ENCODE results near the gene VAV3. TPM values are rescaled to one million over a fixed set of nuclear protein-coding genes. Genes with fewer than 3 reads are reported as not detected.

The VAV3 gene
- total and polyA plus RNA-seq, 2 donors: 7.9 to 15.8 TPM

GRCh38 chr1:107588321-107588720 lies 376.7 kb downstream of the VAV3 start:
- Histone ChIP-seq H3K9me3 (ENCODE audit: control insufficient read depth in 2 of 2, insufficient read depth in 1 of 2, low read length in 1 of 2) (no peaks in the 10 kb centered on the region), H3K4me3 (ENCODE audit: low read length in 2 of 2) (no peak overlapping the region), H3K36me3 (ENCODE audit: control insufficient read depth in 2 of 2, insufficient read depth in 2 of 2, low read length in 1 of 2) (no peaks in the 10 kb centered on the region), H3K27me3 (ENCODE audit: control insufficient read depth in 2 of 2, insufficient read depth in 1 of 2, low read length in 1 of 2) (no peaks in the 10 kb centered on the region), H3K27ac (ENCODE audit: low read depth in 1 of 2, low read length in 1 of 2) (no peak overlapping the region), H3K4me1 (ENCODE audit: control insufficient read depth in 2 of 2, insufficient read depth in 2 of 2, low read length in 2 of 2) (peaks cover 4 to 5% of the 10 kb centered on the region in 2 donors)
- 100% methylated on average over 1 of the region's 1 CpG for WGBS
- DNase-seq (ENCODE audit: low read depth in 6 of 9, low spot score in 9 of 9): no peak

- no peaks in the 10 kb centered on the region for H3K27me3 ChIP-seq (ENCODE audit: control insufficient read depth in 2 of 2, insufficient read depth in 1 of 2, low read length in 1 of 2)
- DNase-seq (ENCODE audit: low read depth in 6 of 9, low spot score in 9 of 9): no peak
- no peak overlapping the region for H3K4me3 ChIP-seq (ENCODE audit: low read length in 2 of 2)
- no peak overlapping the region for H3K27ac ChIP-seq (ENCODE audit: low read depth in 1 of 2, low read length in 1 of 2)
- H3K4me1 ChIP-seq (ENCODE audit: control insufficient read depth in 2 of 2, insufficient read depth in 2 of 2, low read length in 2 of 2): no peaks in the 10 kb centered on the region
- no peaks in the 10 kb centered on the region for H3K36me3 ChIP-seq (ENCODE audit: control insufficient read depth in 2 of 2, insufficient read depth in 2 of 2, low read length in 1 of 2)
- peaks cover 0 to 5% of the 10 kb centered on the region in 2 donors for H3K9me3 ChIP-seq (ENCODE audit: control insufficient read depth in 2 of 2, insufficient read depth in 1 of 2, low read length in 1 of 2)
- 96% methylated on average over 3 of the region's 3 CpGs for WGBS
These were observed 389.8 kb downstream of the VAV3 start for GRCh38 chr1:107575226-107575625.

- H3K27me3 ChIP-seq (ENCODE audit: control insufficient read depth in 2 of 2, insufficient read depth in 1 of 2, low read length in 1 of 2): no peaks in the 10 kb centered on the region
- H3K4me1 ChIP-seq (ENCODE audit: control insufficient read depth in 2 of 2, insufficient read depth in 2 of 2, low read length in 2 of 2): no peaks in the 10 kb centered on the region
- no peaks in the 10 kb centered on the region for H3K36me3 ChIP-seq (ENCODE audit: control insufficient read depth in 2 of 2, insufficient read depth in 2 of 2, low read length in 1 of 2)
- H3K4me3 ChIP-seq (ENCODE audit: low read length in 2 of 2): no peak overlapping the region
- no peak overlapping the region for H3K27ac ChIP-seq (ENCODE audit: low read depth in 1 of 2, low read length in 1 of 2)
- WGBS: 98% methylated on average over 6 of the region's 6 CpGs
- peaks cover 0 to 5% of the 10 kb centered on the region in 2 donors for H3K9me3 ChIP-seq (ENCODE audit: control insufficient read depth in 2 of 2, insufficient read depth in 1 of 2, low read length in 1 of 2)
- no peak for DNase-seq (ENCODE audit: low read depth in 6 of 9, low spot score in 9 of 9)
These were observed 390.9 kb downstream of the VAV3 start for GRCh38 chr1:107574044-107574443.

GRCh38 chr1:107572674-107573211 lies 392.2 kb downstream of the VAV3 start:
- H3K9me3 ChIP-seq (ENCODE audit: control insufficient read depth in 2 of 2, insufficient read depth in 1 of 2, low read length in 1 of 2): peaks cover 0 to 5% of the 10 kb centered on the region in 2 donors

GRCh38 chr1:107570768-107571167 lies 394.2 kb downstream of the VAV3 start:
- H3K9me3 ChIP-seq (ENCODE audit: control insufficient read depth in 2 of 2, insufficient read depth in 1 of 2, low read length in 1 of 2): peaks cover 0 to 5% of the 10 kb centered on the region in 2 donors
- H3K27ac ChIP-seq (ENCODE audit: low read depth in 1 of 2, low read length in 1 of 2): no peak overlapping the region
- WGBS: 99% methylated on average over 15 of the region's 15 CpGs
- no peaks in the 10 kb centered on the region for H3K27me3 ChIP-seq (ENCODE audit: control insufficient read depth in 2 of 2, insufficient read depth in 1 of 2, low read length in 1 of 2)
- no peaks in the 10 kb centered on the region for H3K4me1 ChIP-seq (ENCODE audit: control insufficient read depth in 2 of 2, insufficient read depth in 2 of 2, low read length in 2 of 2)
- DNase-seq (ENCODE audit: low read depth in 6 of 9, low spot score in 9 of 9): no peak
- H3K4me3 ChIP-seq (ENCODE audit: low read length in 2 of 2): no peak overlapping the region
- H3K36me3 ChIP-seq (ENCODE audit: control insufficient read depth in 2 of 2, insufficient read depth in 2 of 2, low read length in 1 of 2): no peaks in the 10 kb centered on the region

More at GRCh38 chr1:107572674-107573211, 392.2 kb downstream of the VAV3 start:
- DNase-seq (ENCODE audit: low read depth in 6 of 9, low spot score in 9 of 9): peak in 1 of 9 donors; percentile 17
- 95% methylated on average over 3 of the region's 3 CpGs for WGBS
- no peaks in the 10 kb centered on the region for H3K4me1 ChIP-seq (ENCODE audit: control insufficient read depth in 2 of 2, insufficient read depth in 2 of 2, low read length in 2 of 2)
- no peak overlapping the region for H3K27ac ChIP-seq (ENCODE audit: low read depth in 1 of 2, low read length in 1 of 2)
- no peaks in the 10 kb centered on the region for H3K27me3 ChIP-seq (ENCODE audit: control insufficient read depth in 2 of 2, insufficient read depth in 1 of 2, low read length in 1 of 2)
- no peaks in the 10 kb centered on the region for H3K36me3 ChIP-seq (ENCODE audit: control insufficient read depth in 2 of 2, insufficient read depth in 2 of 2, low read length in 1 of 2)
- H3K4me3 ChIP-seq (ENCODE audit: low read length in 2 of 2): no peak overlapping the region

GRCh38 chr1:107563441-107563840 lies 401.5 kb downstream of the VAV3 start:
- WGBS: 92% methylated on average over 3 of the region's 3 CpGs
- H3K9me3 ChIP-seq (ENCODE audit: control insufficient read depth in 2 of 2, insufficient read depth in 1 of 2, low read length in 1 of 2): peaks cover 0 to 3% of the 10 kb centered on the region in 2 donors
- peaks cover 0 to under 1% of the 10 kb centered on the region in 2 donors for H3K4me1 ChIP-seq (ENCODE audit: control insufficient read depth in 2 of 2, insufficient read depth in 2 of 2, low read length in 2 of 2)
- no peak for DNase-seq (ENCODE audit: low read depth in 6 of 9, low spot score in 9 of 9)
- no peak overlapping the region for H3K4me3 ChIP-seq (ENCODE audit: low read length in 2 of 2)
- no peaks in the 10 kb centered on the region for H3K27me3 ChIP-seq (ENCODE audit: control insufficient read depth in 2 of 2, insufficient read depth in 1 of 2, low read length in 1 of 2)
- H3K27ac ChIP-seq (ENCODE audit: low read depth in 1 of 2, low read length in 1 of 2): no peak overlapping the region
- H3K36me3 ChIP-seq (ENCODE audit: control insufficient read depth in 2 of 2, insufficient read depth in 2 of 2, low read length in 1 of 2): no peaks in the 10 kb centered on the region

- Histone ChIP-seq H3K27me3 (ENCODE audit: control insufficient read depth in 2 of 2, insufficient read depth in 1 of 2, low read length in 1 of 2) (no peaks in the 10 kb centered on the region), H3K27ac (ENCODE audit: low read depth in 1 of 2, low read length in 1 of 2) (no peak overlapping the region), H3K36me3 (ENCODE audit: control insufficient read depth in 2 of 2, insufficient read depth in 2 of 2, low read length in 1 of 2) (no peaks in the 10 kb centered on the region), H3K4me1 (ENCODE audit: control insufficient read depth in 2 of 2, insufficient read depth in 2 of 2, low read length in 2 of 2) (peaks cover 3 to 8% of the 10 kb centered on the region in 2 donors), H3K4me3 (ENCODE audit: low read length in 2 of 2) (no peak overlapping the region), H3K9me3 (ENCODE audit: control insufficient read depth in 2 of 2, insufficient read depth in 1 of 2, low read length in 1 of 2) (peaks cover 0 to 3% of the 10 kb centered on the region in 2 donors)
- WGBS: 96% methylated on average over 3 of the region's 3 CpGs
- no peak for DNase-seq (ENCODE audit: low read depth in 6 of 9, low spot score in 9 of 9)
These were observed 405.1 kb downstream of the VAV3 start for GRCh38 chr1:107559881-107560280.

- H3K9me3 ChIP-seq (ENCODE audit: control insufficient read depth in 2 of 2, insufficient read depth in 1 of 2, low read length in 1 of 2): no peaks in the 10 kb centered on the region
- no peak for DNase-seq (ENCODE audit: low read depth in 6 of 9, low spot score in 9 of 9)
- H3K36me3 ChIP-seq (ENCODE audit: control insufficient read depth in 2 of 2, insufficient read depth in 2 of 2, low read length in 1 of 2): no peaks in the 10 kb centered on the region
- H3K27ac ChIP-seq (ENCODE audit: low read depth in 1 of 2, low read length in 1 of 2): no peak overlapping the region
- 98% methylated on average over 2 of the region's 2 CpGs for WGBS
- H3K27me3 ChIP-seq (ENCODE audit: control insufficient read depth in 2 of 2, insufficient read depth in 1 of 2, low read length in 1 of 2): no peaks in the 10 kb centered on the region
- no peak overlapping the region for H3K4me3 ChIP-seq (ENCODE audit: low read length in 2 of 2)
- H3K4me1 ChIP-seq (ENCODE audit: control insufficient read depth in 2 of 2, insufficient read depth in 2 of 2, low read length in 2 of 2): peaks cover 3 to 8% of the 10 kb centered on the region in 2 donors
These were observed 407.9 kb downstream of the VAV3 start for GRCh38 chr1:107557095-107557494.

GRCh38 chr1:107555578-107555977 lies 409.4 kb downstream of the VAV3 start:
- H3K36me3 ChIP-seq (ENCODE audit: control insufficient read depth in 2 of 2, insufficient read depth in 2 of 2, low read length in 1 of 2): no peaks in the 10 kb centered on the region
- no peak overlapping the region for H3K27ac ChIP-seq (ENCODE audit: low read depth in 1 of 2, low read length in 1 of 2)
- H3K9me3 ChIP-seq (ENCODE audit: control insufficient read depth in 2 of 2, insufficient read depth in 1 of 2, low read length in 1 of 2): no peaks in the 10 kb centered on the region
- DNase-seq (ENCODE audit: low read depth in 6 of 9, low spot score in 9 of 9): no peak
- H3K4me1 ChIP-seq (ENCODE audit: control insufficient read depth in 2 of 2, insufficient read depth in 2 of 2, low read length in 2 of 2): peaks cover 3 to 8% of the 10 kb centered on the region in 2 donors
- no peaks in the 10 kb centered on the region for H3K27me3 ChIP-seq (ENCODE audit: control insufficient read depth in 2 of 2, insufficient read depth in 1 of 2, low read length in 1 of 2)
- no peak overlapping the region for H3K4me3 ChIP-seq (ENCODE audit: low read length in 2 of 2)

All from thymus (tissue), 11 donors.